Measurements from ENCODE around the gene CHODL.

Gene CHODL

GRCh38 chr21:18253221-18253620, 8.6 kb downstream of the CHODL start:
- in situ Hi-C loops (cut with MboI; ENCODE audit: low pct_unique_long_range_greater_than_20kb, low sequenced_read_pairs, unreplicated experiment) = no loop called here
- no peak for TF ChIP-seq CTCF (IDR thresholded peaks at IDR 0.05; ENCODE audit: extremely low read depth, insufficient read depth, missing control alignments)
- no peak for DNase-seq (ENCODE audit: low spot score)

GRCh38 chr21:18253799-18254198, 9.2 kb downstream of the CHODL start:
- no peak for TF ChIP-seq CTCF (IDR thresholded peaks at IDR 0.05; ENCODE audit: extremely low read depth, insufficient read depth, missing control alignments)
- no peak for DNase-seq (ENCODE audit: low spot score)
- in situ Hi-C loops (cut with MboI; ENCODE audit: low pct_unique_long_range_greater_than_20kb, low sequenced_read_pairs, unreplicated experiment) = no loop called here

- TF ChIP-seq CTCF (IDR thresholded peaks at IDR 0.05; ENCODE audit: extremely low read depth, insufficient read depth, missing control alignments) = no peak
- in situ Hi-C loops (cut with MboI; ENCODE audit: low pct_unique_long_range_greater_than_20kb, low sequenced_read_pairs, unreplicated experiment) = no loop called here
- no peak for DNase-seq (ENCODE audit: low spot score)
Observed at GRCh38 chr21:18265944-18266343, 21.3 kb downstream of the CHODL start.

GRCh38 chr21:18267496-18267895, 22.9 kb downstream of the CHODL start:
- in situ Hi-C loops (cut with MboI; ENCODE audit: low pct_unique_long_range_greater_than_20kb, low sequenced_read_pairs, unreplicated experiment) = no loop called here
- no peak for DNase-seq (ENCODE audit: low spot score)
- TF ChIP-seq CTCF (IDR thresholded peaks at IDR 0.05; ENCODE audit: extremely low read depth, insufficient read depth, missing control alignments) = no peak

- TF ChIP-seq CTCF (IDR thresholded peaks at IDR 0.05; ENCODE audit: extremely low read depth, insufficient read depth, missing control alignments) = no peak
- DNase-seq (ENCODE audit: low spot score) = no peak
- in situ Hi-C loops (cut with MboI; ENCODE audit: low pct_unique_long_range_greater_than_20kb, low sequenced_read_pairs, unreplicated experiment) = no loop called here
Observed at GRCh38 chr21:18268906-18269305, 24.3 kb downstream of the CHODL start.

- in situ Hi-C loops (cut with MboI; ENCODE audit: low pct_unique_long_range_greater_than_20kb, low sequenced_read_pairs, unreplicated experiment) = no loop called here
- TF ChIP-seq CTCF (IDR thresholded peaks at IDR 0.05; ENCODE audit: extremely low read depth, insufficient read depth, missing control alignments) = no peak
- DNase-seq (ENCODE audit: low spot score) = no peak
Observed at GRCh38 chr21:18269856-18270255, 25.2 kb downstream of the CHODL start.

GRCh38 chr21:18273400-18273799, 28.8 kb downstream of the CHODL start:
- DNase-seq (ENCODE audit: low spot score) = no peak
- in situ Hi-C loops (cut with MboI; ENCODE audit: low pct_unique_long_range_greater_than_20kb, low sequenced_read_pairs, unreplicated experiment) = no loop called here
- no peak for TF ChIP-seq CTCF (IDR thresholded peaks at IDR 0.05; ENCODE audit: extremely low read depth, insufficient read depth, missing control alignments)

All from GM13977 (cell line).